Right hindlimb (tissue), 1 donor: ENCODE measurements around the gene MAD1L1.

Source experiments
- DNase-seq: peaks from one replicate; pipeline ENCODE4 v3.0.0-alpha.2; 2018

MAD1L1 gene

DNA sequence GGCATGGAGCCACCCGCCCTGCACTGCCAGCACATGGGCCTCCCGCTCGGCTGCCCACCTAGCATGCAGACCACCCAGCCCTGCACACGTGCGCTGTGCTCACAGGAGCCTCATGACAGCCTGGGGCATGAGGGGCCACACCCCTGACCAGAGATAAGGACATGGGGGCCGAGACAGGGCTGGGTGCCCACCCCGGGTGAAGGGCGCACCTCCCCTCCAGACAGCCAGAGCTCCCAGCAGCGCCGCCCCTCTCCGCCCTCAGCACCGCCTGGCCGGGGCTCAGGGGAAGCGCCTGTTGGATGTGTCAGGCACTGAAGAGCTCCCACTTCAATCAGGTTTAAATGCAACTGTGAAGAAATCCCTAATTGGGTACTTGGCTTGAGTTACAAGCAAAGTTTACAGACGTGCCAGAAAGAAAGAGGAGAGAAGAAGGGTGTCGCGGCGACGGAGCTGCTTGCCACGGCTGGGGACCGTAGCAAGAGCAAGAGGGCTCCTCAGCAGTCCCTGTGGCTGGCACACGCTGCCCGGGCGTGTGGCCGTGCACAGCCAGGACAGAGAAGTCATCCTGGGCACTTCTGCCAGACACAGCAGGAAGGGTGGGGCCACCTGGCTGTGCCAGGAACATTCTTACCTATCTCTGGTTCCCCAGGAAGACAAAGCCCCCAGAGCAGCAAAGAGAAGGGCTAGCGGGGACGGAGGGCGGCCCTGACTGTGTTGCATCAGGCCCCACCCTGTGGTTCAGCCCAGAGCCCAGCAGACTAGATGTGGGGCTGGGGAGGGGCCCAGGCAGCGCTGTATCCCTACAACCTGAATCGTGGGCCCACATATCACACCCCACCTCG lies 315.3 kb downstream of the MAD1L1 start:
- no peak for DNase-seq

- DNase-seq = no peak
Observed at GRCh38 chr7:1916601-1916970, 316.2 kb downstream of the MAD1L1 start.

DNA sequence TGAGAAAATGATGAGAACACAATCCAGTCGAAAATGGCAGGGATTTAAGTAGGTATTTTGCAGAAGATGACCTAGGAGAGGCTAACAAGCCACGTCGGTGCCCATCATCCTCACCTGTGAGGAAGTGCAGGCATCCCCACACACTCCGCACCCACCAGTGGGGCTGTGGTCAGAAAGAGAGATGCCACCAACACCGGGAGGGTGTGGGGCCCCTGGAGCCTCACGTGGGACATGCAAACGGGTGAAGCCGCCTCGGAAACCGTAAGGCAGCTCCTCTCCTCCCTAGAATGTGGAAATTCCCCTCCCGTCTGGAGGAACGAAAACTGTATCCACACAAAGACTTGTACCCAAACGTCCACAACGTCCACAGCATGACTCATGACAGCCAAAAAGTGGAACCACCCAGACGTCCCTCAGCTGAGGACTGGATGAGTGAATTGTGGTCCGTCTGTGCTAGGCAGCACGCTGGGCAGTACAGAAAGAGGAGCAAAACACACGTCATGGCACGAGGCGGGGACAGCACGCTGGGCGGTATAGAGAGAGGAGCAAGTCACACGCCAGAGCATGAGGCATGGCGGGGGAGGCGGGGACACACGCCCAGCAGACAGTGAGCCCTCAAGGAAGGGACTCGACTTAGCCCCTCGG lies 316.7 kb downstream of the MAD1L1 start:
- DNase-seq = no peak

DNA sequence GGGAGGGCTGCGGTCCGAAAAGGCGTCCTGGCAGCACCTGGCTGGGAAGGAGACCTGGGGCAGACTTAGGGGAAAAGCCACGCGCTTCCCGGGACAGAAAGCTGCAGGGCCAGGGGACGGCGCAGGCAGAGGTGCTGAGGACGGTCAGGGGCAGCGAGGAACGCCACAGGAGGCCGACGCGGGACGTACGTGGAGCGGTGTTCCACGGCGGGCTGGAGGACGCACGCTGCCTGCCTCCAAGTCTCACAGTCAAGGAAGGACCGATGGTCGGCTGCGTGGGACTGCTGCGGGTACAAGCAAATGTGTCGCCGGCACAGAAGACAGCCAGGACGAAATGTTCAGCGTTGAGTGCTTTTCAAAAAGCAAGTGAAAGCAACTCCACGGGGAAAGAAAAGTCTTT lies 317.4 kb downstream of the MAD1L1 start:
- DNase-seq = no peak

GRCh38 chr7:1914743-1915142 lies 318.0 kb downstream of the MAD1L1 start:
- no peak for DNase-seq

DNA sequence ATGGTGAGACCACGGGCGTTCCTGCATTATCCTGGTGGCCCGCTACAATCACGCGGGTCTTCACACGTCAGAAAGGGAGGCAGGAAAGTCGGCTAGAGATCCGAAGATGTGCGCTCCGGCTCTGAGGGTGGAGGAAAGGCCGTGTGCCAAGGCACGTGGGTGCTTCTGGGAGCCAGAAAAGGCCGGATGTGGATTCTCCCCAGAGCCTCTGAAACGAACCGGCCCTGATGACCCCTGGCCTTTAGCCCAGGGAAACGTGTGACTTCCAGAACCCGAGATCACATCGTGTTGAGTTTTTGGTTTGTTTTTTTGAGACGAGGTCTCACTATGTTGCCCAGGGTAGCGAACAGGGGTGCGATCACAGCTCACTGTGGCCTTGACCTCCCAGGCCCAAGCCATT lies 318.4 kb downstream of the MAD1L1 start:
- no peak for DNase-seq

- DNase-seq = no peak
Observed at GRCh38 chr7:1913466-1914282, 319.1 kb downstream of the MAD1L1 start.

- DNase-seq = peak; percentile 63
Observed at GRCh38 chr7:1912593-1913465, 319.9 kb downstream of the MAD1L1 start.

DNA sequence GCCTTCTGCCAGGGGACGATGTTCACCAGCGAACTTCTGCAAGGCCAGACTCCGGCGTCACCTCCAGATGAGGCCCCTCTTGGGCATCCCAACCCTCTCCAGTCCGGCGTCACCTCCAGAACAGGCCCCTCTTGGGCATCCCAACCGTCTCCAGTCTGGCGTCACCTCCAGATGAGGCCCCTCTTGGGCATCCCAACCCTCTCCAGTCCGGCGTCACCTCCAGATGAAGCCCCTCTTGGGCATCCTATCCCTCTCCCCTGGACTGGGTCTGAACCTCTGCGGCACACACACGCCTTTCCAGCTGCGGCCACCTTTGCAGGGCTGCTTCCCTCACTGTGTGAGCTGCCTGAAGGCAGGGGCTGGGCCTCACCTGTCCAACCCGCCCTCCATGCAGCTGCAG lies 321.2 kb downstream of the MAD1L1 start:
- no peak for DNase-seq

DNA sequence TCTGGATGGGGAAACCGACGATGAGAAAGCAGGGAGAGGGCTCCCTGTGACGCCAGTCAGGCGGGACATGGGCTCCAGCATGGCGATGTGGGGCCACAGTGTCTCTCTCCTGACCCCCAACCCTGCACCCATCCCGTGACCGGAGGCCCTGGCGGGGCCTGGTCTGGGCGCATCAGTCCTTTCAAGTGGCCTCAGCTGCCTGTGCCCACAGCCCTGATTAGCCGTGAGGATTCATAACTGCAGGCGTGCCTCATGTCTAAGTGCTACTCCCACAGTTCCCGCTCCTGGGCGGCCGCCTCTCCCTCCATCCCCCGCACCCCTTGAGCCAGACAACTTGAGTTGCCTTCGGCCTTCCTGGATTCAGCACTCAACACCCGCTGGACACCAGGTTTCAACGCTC lies 321.9 kb downstream of the MAD1L1 start:
- no peak for DNase-seq

GRCh38 chr7:1910081-1910685 lies 322.6 kb downstream of the MAD1L1 start:
- no peak for DNase-seq

GRCh38 chr7:1909476-1909875 lies 323.3 kb downstream of the MAD1L1 start:
- no peak for DNase-seq

GRCh38 chr7:1908823-1909420 lies 323.8 kb downstream of the MAD1L1 start:
- no peak for DNase-seq

DNA sequence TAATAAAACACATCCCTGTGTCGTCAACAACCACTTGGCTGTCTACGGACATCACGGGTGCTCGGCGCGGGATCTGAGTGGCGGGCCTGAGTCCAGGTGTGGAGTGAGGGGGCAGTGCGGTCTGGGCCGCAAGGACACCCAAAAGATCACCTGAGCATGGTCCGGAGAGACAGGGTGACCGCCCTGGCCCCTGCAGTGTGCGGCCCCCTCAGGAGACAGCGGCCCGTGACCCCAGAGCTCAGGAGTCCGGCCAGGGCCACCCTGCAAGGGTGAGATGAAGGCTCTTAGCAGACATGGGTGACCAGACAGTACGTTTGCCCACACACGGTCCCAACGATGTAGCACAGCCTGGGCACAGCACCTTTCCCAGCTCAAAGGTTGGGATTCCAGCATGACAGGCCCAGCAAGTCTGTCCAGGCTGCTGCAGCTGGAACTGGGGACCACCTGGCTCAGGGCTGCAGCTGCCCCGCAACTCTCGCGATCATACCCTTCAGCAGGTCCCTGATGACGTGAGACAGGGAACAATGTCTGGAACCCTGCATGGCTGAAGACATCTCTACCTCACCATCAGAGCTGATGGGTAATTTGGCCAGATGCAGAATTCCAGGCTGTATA lies 324.9 kb downstream of the MAD1L1 start:
- no peak for DNase-seq

DNA sequence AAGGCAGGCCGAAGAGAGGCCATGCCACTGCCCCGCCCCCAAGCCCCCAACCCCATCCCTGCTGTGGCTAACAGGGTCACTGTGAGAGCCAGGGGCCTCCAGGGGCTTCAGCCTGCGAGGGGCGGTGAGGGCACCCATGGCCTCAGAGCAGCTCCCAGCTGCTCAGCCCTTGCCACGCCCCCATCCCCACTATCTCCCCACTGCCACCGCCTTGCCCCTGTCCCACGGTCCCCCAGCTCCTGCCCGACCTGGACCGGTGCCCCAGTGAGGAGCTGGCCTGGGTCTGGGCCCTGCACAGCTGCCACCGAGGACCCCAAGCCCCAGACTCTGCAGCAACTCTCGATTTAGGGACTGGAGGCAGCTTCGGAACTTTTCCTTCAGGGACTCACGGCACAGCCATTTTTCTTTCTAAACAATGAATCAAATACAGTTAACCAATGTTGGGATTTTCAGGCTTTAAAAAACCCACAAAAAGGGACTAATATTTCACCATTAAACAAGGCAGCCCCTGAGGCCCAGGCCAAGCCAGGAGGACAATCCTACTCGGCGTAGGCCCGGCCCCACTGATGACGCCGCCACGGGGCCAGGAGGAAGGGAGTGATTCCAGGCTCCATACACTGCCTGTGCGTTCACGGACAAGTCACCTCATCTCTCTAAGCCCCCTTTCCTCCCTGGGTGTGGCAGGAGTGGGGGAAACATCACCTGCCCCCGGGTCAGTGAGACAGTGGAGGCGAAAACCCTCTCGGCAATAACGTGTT lies 325.6 kb downstream of the MAD1L1 start:
- DNase-seq = no peak

DNA sequence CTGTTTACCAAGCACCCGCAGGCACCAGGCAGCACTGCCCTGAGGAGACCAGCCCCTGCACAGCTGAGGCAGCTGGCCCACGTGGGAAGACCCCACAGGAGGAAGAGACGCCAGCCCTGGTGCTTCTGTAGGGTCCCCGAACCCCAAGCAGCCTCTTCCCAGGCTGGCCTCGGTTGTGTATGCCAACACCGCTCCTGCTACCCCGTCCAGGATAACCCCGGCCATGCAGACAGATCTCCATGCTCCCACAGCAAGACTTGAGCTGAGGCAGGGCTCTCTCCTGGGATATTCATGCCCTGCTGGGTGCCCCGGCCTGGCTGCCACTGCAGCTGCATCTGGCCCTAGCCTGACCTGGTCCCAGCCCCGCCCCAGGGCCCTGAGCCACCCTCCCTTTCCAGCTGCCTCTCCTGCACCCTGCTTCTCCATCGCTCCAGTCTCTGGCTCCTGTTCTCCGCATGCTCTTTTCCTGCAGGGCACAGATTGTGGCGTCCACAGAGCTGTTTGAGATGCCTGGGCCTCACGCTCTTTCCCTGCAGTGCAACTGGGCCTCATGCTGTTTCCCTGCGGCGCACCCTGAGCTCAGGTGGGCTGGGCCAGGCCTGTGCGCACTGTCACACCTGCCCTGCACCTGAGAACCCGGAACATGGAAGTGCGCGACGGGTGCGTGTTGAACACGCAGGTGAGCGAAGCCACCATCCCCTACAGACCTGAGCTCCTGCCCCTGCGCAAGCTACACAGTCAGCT lies 326.5 kb downstream of the MAD1L1 start:
- no peak for DNase-seq

GRCh38 chr7:1902231-1902855 lies 330.4 kb downstream of the MAD1L1 start:
- DNase-seq = no peak

GRCh38 chr7:1901431-1902210 lies 331.1 kb downstream of the MAD1L1 start:
- no peak for DNase-seq
